Activated CD8-positive, alpha-beta T cell treated with anti-CD3 and anti-CD28 coated beads for 36 hours (primary cell): ENCODE results near the gene TSPAN11. TPM values are rescaled to one million over a fixed set of nuclear protein-coding genes. Genes with fewer than 3 reads are reported as not detected.

Source experiments
- ATAC-seq: fragments of 200-7000 bp; cut with Tn5 transposase; one replicate; pipeline ENCODE4 v1.10.0; 2021; ENCODE audit warnings: mild to moderate bottlenecking, moderate library complexity
- CTCF ChIA-PET: fragments of 350-600 bp; sonication (Branson Sonifier 250); formaldehyde crosslinking; loops from one replicate; lab custom pipeline; 2021; ENCODE audit warnings: antibody characterized with exemption; lab: Charles Lee
- POLR2A ChIA-PET: fragments of 350-600 bp; sonication (Branson Sonifier 250); formaldehyde crosslinking; loops from one replicate; lab custom pipeline; 2021; ENCODE audit warnings: antibody characterized with exemption; lab: Charles Lee
- DNase-seq: peaks from one replicate; pipeline ENCODE4 v3.0.0-alpha.2; 2020
- H3K27ac Mint-ChIP-seq: one replicate; pipeline ENCODE4 v1.8.0; 2021; ENCODE audit warnings: mild to moderate bottlenecking, mixed read lengths
- H3K27me3 Mint-ChIP-seq: one replicate; pipeline ENCODE4 v1.8.0; 2021; ENCODE audit warnings: mixed read lengths
- H3K36me3 Mint-ChIP-seq: one replicate; pipeline ENCODE4 v1.8.0; 2021; ENCODE audit warnings: low read depth, mixed read lengths
- H3K4me1 Mint-ChIP-seq: one replicate; pipeline ENCODE4 v1.8.0; 2021; ENCODE audit warnings: low read depth, mixed read lengths
- H3K4me3 Mint-ChIP-seq: one replicate; pipeline ENCODE4 v1.8.0; 2021; ENCODE audit warnings: mild to moderate bottlenecking, moderate library complexity, mixed read lengths
- H3K9me3 Mint-ChIP-seq: one replicate; pipeline ENCODE4 v1.8.0; 2021; ENCODE audit warnings: mixed read lengths
- CTCF ChIP-seq: fragments of 200-600 bp; IDR thresholded peaks from one replicate; pipeline ENCODE4 v1.8.0; 2022; ENCODE audit warnings: antibody characterized with exemption, mild to moderate bottlenecking
- intact Hi-C: fragments of 100-400 bp; cut with micrococcal nuclease; formaldehyde crosslinking; loops from one replicate; pipeline ENCODE4 v1.10.0; 2022
- total RNA-seq, 2 experiments: library from RNA; stranded (reverse); gene quantifications; one replicate each; pipeline ENCODE4 v1.2.3, GENCODE V29; 2021

The TSPAN11 gene
- total RNA-seq, 2 experiments from 2014 or later, result not detected

DNA sequence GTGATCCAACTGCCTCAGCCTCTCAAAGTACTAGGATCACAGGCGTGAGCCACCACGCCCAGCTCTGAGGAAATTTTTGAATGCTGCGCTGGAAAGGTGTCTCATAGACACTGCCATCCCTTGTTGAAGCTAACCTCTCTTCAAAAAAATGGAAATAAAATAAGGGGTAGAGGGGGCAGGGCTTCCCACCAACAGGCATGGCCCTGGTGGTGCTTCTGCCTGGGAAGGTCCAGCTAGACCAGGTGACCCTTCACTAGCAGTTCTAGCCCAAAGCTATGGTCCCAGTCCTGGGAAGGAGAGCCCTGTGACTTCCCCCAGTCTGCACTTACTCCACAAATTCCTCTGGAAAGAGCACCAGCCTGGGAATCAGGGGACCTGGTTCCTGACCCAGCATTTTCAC, 45.7 kb upstream of the TSPAN11 start:
- no peak for TF ChIP-seq CTCF
- ChIA-PET CTCF (no interaction called here), POLR2A (no interaction called here)
- H3K27ac Mint-ChIP-seq, result no peak overlapping the region
- DNase-seq (no peak), ATAC-seq (no peak)
- H3K27me3 Mint-ChIP-seq, result peaks cover 15% of the 10 kb centered on the region
- intact Hi-C loops, result no loop called here
- no peaks in the 10 kb centered on the region for H3K9me3 Mint-ChIP-seq
- no peak overlapping the region for H3K4me3 Mint-ChIP-seq
- H3K4me1 Mint-ChIP-seq, result no peaks in the 10 kb centered on the region
- H3K36me3 Mint-ChIP-seq, result no peaks in the 10 kb centered on the region

DNA sequence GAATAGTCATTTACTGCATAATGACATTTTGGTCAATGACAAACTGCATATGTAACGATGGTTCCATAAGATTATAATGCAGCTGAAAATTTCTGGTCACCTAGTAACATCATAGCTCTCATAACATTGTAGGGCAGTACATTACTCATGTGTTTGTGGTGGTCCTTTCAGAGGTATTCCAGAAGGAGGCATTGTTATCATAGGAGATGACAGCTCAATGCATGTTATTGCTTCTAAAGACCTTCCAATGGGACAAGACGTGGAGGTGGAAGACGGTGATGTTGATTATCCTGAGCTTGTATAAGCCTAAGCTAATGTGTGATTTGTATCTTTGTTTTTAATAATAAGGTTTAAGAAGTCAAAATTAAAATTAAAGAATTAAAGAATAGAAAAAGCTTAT, 43.8 kb upstream of the TSPAN11 start:
- H3K9me3 Mint-ChIP-seq, result peaks cover 14% of the 10 kb centered on the region
- no peaks in the 10 kb centered on the region for H3K4me1 Mint-ChIP-seq
- no peak overlapping the region for H3K4me3 Mint-ChIP-seq
- no peak for DNase-seq
- H3K27me3 Mint-ChIP-seq, result peaks cover 8% of the 10 kb centered on the region
- TF ChIP-seq CTCF, result no peak
- ATAC-seq, result no peak
- intact Hi-C loops, result no loop called here
- POLR2A ChIA-PET, result interaction anchor here (0.7 kb wide), 1 partner anchor 869 kb away, joined by 3 read pairs; no protein-coding TSS in a partner anchor
- no peaks in the 10 kb centered on the region for H3K36me3 Mint-ChIP-seq
- no peak overlapping the region for H3K27ac Mint-ChIP-seq
- CTCF ChIA-PET, result interaction anchor here (1.1 to 1.2 kb wide), 2 partner anchors 35 to 389 kb away, joined by 3 read pairs; no protein-coding TSS in a partner anchor

GRCh38 chr12:30884799-30885198, 41.7 kb upstream of the TSPAN11 start:
- intact Hi-C loops, result no loop called here
- Mint-ChIP-seq H3K4me3 (no peak overlapping the region), H3K9me3 (peaks cover 22% of the 10 kb centered on the region), H3K27ac (no peak overlapping the region), H3K27me3 (no peaks in the 10 kb centered on the region), H3K36me3 (no peaks in the 10 kb centered on the region), H3K4me1 (no peaks in the 10 kb centered on the region)
- POLR2A ChIA-PET, result no interaction called here
- TF ChIP-seq CTCF, result no peak
- CTCF ChIA-PET, result no interaction called here
- DNase-seq (no peak), ATAC-seq (no peak)

DNA sequence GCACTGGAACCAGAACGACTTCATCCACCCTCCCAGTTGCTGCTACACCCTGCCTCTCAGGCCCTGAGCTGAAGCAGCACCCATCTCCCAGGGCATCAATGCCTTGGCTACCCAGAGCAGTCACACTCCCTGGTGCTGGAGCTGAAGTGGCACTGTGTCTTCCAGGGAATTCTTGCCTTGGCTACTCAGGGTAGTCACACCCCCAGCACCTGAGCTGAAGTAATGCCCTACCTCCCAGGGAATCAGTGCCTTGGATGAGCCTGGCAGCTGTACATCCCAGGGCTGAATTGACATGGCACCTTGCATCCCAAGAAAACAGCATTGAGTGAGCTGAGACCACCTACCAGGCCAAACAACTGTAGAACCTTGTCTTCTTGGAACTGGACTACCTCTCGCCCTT, 41.2 kb upstream of the TSPAN11 start:
- ChIA-PET POLR2A (no interaction called here), CTCF (no interaction called here)
- Mint-ChIP-seq H3K27me3 (no peaks in the 10 kb centered on the region), H3K27ac (no peak overlapping the region), H3K4me3 (no peak overlapping the region), H3K9me3 (peaks cover 25% of the 10 kb centered on the region), H3K4me1 (no peaks in the 10 kb centered on the region), H3K36me3 (no peaks in the 10 kb centered on the region)
- no peak for DNase-seq
- ATAC-seq, result no peak
- no peak for TF ChIP-seq CTCF
- intact Hi-C loops, result no loop called here

DNA sequence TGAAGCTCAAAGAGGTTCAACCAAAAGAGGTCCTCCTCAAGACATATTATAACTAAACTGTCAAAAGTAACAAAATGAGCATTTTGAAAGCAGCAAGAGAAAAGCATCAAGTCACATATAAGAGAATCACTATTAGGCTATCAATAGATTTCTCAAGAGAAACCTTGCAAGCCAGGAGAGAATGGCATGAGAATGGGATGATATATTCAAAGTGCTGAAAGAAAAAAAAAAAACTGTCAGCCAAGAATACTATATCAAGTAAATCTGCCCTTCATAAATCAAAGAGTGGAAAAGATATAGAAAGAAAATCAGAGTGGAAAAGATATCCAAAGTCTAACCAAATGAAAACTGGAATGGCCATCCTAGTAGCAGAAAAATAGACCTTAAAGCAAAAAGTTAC, 39.3 kb upstream of the TSPAN11 start:
- no peak for ATAC-seq
- ChIA-PET CTCF (no interaction called here), POLR2A (no interaction called here)
- H3K27me3 Mint-ChIP-seq, result no peaks in the 10 kb centered on the region
- no peak overlapping the region for H3K27ac Mint-ChIP-seq
- TF ChIP-seq CTCF, result no peak
- H3K4me1 Mint-ChIP-seq, result no peaks in the 10 kb centered on the region
- no peaks in the 10 kb centered on the region for H3K36me3 Mint-ChIP-seq
- no peak for DNase-seq
- peaks cover 28% of the 10 kb centered on the region for H3K9me3 Mint-ChIP-seq
- no peak overlapping the region for H3K4me3 Mint-ChIP-seq
- intact Hi-C loops, result no loop called here
